GM12801 (cell line): ENCODE results near the gene PKD1.

Experiments
- TF ChIP-seq, protein P1 (sequence below): IDR thresholded peaks from one replicate; pipeline ENCODE4 v1.5.1; 2011; ENCODE audit warnings: control low read depth; ENCODE audit not compliant: insufficient read length; ENCODE audit errors: extremely low read depth

PKD1 gene

DNA sequence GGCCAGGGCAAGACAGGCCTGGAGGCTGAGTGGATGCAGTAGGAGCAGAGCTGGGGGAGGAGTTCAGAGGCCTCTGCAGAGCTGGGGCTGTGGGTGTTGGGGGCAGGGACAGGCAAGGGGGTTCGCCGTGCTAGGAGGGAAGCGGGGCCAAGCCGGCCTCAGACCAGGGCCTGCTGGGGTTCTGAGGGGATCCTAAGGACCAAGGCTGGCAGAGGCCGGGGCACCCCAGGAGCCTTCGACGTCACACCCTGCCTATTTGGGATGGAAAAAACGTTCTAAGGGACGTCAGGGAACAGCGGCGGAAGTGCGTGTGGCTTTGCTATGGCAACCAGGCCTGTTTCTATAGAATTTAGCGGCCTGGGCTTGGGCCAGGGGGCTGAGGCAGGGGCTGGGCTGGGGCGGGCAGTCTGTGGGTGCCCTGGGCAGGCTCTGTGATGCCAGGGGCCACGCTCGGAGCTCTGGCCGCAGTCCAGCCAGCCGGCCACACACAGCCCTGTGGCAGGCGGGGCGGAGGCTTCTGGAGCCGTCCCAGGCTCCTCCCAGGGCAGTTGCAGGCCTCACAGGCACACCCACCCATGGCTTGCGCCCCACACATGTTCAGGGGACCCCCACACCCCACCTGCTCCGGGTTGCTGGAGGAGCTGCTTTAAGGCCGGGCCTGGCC is 23.6 kb upstream of the PKD1 start:
- TF ChIP-seq, protein P1, sequence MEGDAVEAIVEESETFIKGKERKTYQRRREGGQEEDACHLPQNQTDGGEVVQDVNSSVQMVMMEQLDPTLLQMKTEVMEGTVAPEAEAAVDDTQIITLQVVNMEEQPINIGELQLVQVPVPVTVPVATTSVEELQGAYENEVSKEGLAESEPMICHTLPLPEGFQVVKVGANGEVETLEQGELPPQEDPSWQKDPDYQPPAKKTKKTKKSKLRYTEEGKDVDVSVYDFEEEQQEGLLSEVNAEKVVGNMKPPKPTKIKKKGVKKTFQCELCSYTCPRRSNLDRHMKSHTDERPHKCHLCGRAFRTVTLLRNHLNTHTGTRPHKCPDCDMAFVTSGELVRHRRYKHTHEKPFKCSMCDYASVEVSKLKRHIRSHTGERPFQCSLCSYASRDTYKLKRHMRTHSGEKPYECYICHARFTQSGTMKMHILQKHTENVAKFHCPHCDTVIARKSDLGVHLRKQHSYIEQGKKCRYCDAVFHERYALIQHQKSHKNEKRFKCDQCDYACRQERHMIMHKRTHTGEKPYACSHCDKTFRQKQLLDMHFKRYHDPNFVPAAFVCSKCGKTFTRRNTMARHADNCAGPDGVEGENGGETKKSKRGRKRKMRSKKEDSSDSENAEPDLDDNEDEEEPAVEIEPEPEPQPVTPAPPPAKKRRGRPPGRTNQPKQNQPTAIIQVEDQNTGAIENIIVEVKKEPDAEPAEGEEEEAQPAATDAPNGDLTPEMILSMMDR: no peak

DNA sequence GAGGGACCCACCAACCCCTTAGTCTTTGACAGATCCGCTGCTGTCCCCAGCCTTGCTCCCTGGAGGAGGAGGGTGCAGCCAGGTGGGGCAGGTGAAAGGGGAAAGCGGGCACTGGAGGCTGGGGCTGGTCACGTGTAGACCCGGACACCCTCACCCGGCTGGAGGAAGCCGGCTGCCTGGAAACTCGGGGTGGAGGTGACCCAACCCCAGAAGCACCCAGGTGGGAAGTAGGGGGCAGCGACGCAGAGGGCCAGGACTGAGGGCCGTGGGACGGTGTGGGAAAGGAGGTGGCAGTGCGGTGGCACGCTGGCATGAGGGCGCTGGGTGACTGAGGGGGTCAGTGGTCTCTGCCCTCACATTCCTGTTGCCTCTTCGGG is 22.6 kb upstream of the PKD1 start:
- TF ChIP-seq, protein P1: no peak

DNA sequence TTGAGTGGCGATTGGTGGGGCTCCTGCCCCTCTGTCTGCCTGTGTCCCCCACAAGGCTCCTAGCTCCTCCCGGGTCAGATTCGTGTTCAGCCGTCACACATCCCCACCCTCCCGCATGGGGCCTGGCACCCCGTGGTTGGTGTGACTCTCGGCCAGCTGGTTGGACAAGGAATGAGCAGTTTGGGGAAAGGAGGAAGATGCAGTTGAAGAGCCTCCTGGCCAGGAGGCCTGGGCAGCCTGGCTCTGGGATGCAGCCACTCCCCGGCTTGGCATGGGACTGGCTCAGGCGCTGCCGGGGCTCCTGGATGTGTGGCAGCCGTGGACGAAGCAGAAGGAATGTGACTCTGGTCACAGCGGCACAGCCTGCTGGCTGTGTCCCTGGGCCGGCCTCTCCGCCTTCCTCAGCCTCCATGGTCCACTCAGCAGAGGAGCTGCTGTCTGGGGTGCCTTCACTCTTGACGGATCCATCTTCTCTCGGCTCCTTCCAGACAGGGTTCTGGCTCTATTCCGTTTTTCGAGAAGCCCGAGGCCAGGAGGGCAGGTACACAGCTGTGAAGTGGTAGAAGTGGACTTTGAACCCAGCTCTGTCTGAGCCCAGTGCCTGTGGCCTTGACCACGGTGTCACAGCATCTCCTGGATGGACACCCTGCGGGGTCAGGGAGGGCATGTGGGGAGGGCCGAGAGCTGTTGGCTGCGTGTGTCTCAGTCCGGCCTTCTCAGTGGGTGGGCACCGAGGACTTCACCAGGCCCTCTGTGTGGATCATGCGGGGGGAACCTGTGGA is 22.0 kb upstream of the PKD1 start:
- TF ChIP-seq, protein P1: no peak

DNA sequence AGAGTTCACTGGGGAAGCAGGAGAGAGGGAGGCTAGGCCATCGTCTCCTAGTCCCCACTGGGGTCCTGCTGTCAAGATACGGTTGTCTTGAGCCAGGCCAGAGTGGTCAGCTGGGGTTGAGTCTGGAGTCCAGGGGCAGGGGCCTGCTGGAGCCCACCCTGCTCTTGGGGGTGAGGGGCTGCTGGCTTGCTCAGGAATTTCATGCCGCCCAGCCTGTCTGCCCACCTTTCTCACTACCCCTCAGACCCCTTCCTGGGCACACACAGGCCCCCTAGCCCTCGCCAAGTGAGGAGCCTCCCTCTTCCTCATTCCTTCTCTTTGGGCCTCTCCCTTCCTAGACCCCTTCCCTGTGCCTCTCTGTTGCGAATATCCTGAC is 21.1 kb upstream of the PKD1 start:
- TF ChIP-seq, protein P1: no peak

DNA sequence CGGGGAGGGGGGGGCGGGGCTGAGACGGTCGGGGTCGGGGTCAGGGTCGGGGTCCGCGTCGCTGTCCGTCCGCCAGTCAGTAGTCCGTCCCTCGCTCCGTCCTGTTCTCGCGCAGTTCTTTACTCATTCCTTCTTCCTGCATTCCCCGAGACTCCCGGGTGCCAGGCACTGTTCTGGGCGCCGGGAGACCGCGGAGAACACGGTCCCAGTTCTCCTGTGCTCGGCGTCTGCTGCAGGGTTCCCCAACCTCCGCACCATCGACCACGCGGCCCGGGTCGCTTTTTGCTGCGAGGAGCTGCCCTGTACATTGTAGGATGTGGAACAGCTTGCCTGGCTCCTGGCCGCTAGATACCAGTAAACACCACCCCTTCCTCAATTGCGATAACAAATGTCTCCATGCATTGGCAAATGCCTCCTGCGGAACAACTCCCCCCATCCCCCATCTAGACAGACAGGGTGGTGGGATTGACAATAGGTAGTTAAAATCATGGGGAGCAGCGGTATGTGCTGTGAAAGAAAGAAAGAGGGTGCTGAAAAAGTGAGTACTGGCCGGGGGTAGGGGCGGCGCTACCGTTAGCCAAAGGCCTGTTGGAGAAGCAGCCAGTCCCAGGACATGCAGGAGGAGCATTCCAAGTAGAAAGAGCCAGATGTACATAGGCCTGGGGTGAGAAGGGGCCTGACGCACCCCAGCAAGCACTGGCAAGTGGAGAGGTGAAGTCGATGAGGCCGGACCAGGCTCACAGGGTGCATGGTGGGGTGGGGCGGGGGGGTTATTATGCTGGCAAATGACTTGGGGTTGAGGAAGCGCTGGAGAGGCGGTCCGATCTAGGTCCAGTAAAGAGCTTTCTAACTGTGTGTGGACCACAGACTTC is 20.5 kb upstream of the PKD1 start:
- TF ChIP-seq, protein P1: no peak

DNA sequence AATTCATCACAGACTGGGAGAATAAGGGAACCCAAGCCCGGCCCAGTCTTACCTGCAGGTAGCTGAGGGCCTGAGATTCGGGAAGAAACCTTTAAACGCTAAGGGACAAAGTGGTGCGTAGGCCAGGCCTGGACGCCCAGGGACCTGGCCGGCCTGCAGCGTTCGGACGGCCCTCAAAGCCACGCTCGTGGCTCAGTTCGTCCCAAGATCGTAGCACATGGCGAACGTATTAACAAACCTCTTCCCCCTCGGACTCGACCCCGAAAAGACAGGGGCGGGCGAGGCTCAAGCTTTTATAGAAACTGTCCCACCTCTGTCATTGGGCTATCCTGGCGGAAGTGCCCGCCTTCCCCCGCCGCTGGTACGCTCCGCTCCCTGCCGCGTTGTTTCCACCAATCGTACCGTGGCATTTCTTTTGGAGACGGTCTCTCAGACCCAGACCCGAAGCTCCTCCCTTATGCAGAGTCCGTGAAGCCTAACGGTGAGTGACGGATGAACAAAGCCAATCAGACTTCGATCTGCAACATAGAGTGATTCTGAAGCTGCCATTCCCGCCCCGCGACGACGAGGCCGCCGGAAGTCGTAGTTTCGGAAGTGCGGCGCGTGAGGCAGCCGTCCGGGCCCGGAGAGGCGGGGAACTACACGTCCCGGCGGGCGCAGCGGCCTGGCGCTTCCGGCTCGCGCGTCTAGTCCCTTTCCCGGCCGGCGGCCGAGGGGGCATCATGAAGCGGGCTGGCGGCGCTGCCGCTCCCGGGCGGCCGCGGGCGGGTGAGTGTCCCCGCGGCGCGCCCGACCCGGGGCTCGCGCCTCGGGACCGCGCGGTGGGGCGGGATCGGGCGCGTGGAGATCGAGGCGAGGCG is 19.6 kb upstream of the PKD1 start, which contains the start of gene TRAF7:
TRAF7 (plus strand) TSS at position 692 of the 860 bp plus-strand sequence. CDS start 8,139 bp downstream, outside the sequence.
- TF ChIP-seq, protein P1: no peak
